H1 (cell line): ENCODE data around the gene UTS2R.

Experiments
- BCL11A ChIP-seq, 2 experiments: IDR thresholded peaks; one replicate each; pipeline ENCODE4 v1.6.1; 2011; ENCODE audit warnings: low read depth in 2 of 2, low read length in 2 of 2, mild to moderate bottlenecking in 2 of 2
- CHD1 ChIP-seq: IDR thresholded peaks from 2 replicates; pipeline ENCODE4 v1.6.1; 2012; ENCODE audit warnings: low read depth, low read length, improper control_type of control experiment
- CREB1 ChIP-seq: IDR thresholded peaks from 2 replicates; pipeline ENCODE4 v1.6.1; 2012; ENCODE audit warnings: inconsistent platforms
- EP300 ChIP-seq, 2 experiments: IDR thresholded peaks; 1 replicate in 1 of 2; 2 replicates in 1 of 2; pipeline ENCODE4 v1.6.1; 2011 to 2012; ENCODE audit warnings: low read depth in 2 of 2, low read length in 2 of 2, mild to moderate bottlenecking in 2 of 2, borderline replicate concordance in 1 of 2, inconsistent platforms in 1 of 2, moderate library complexity in 1 of 2
- EZH2 ChIP-seq: fragments of 200-600 bp; sonication (generic); IDR thresholded peaks from 2 replicates; pipeline ENCODE4 v1.7.1; 2012; ENCODE audit warnings: low read depth, mild to moderate bottlenecking, moderate library complexity, low read length, inconsistent platforms; ENCODE audit not compliant: severe bottlenecking
- JUN ChIP-seq: IDR thresholded peaks from 2 replicates; pipeline ENCODE4 v1.6.1; 2011; ENCODE audit warnings: low read depth, mild to moderate bottlenecking, improper control_type of control experiment, low read length
- POLR2A ChIP-seq, 2 experiments: IDR thresholded peaks; 1 replicate in 1 of 2; 2 replicates in 1 of 2; pipeline ENCODE4 v1.6.1; 2011; ENCODE audit warnings: low read depth in 2 of 2, low read length in 2 of 2, mild to moderate bottlenecking in 2 of 2; ENCODE audit errors: control extremely low read depth in 1 of 2
- SP1 ChIP-seq: IDR thresholded peaks from 2 replicates; pipeline ENCODE4 v1.6.1; 2011; ENCODE audit warnings: low read depth, low read length
- TF ChIP-seq, protein P1 (sequence below), 3 experiments: IDR thresholded peaks; 1 replicate in 2 of 3; 2 replicates in 1 of 3; pipeline versions ENCODE4 v1.5.1 to v1.6.1; 2011; ENCODE audit warnings: low read length in 3 of 3, mild to moderate bottlenecking in 3 of 3, inconsistent platforms in 2 of 3, low read depth in 1 of 3, moderate library complexity in 1 of 3; ENCODE audit not compliant: insufficient read depth in 1 of 3; ENCODE audit errors: control extremely low read depth in 1 of 3
- TF ChIP-seq, protein P2 (sequence below): IDR thresholded peaks from 2 replicates; pipeline ENCODE4 v1.6.1; 2011; ENCODE audit warnings: low read length, improper control_type of control experiment

DNA sequence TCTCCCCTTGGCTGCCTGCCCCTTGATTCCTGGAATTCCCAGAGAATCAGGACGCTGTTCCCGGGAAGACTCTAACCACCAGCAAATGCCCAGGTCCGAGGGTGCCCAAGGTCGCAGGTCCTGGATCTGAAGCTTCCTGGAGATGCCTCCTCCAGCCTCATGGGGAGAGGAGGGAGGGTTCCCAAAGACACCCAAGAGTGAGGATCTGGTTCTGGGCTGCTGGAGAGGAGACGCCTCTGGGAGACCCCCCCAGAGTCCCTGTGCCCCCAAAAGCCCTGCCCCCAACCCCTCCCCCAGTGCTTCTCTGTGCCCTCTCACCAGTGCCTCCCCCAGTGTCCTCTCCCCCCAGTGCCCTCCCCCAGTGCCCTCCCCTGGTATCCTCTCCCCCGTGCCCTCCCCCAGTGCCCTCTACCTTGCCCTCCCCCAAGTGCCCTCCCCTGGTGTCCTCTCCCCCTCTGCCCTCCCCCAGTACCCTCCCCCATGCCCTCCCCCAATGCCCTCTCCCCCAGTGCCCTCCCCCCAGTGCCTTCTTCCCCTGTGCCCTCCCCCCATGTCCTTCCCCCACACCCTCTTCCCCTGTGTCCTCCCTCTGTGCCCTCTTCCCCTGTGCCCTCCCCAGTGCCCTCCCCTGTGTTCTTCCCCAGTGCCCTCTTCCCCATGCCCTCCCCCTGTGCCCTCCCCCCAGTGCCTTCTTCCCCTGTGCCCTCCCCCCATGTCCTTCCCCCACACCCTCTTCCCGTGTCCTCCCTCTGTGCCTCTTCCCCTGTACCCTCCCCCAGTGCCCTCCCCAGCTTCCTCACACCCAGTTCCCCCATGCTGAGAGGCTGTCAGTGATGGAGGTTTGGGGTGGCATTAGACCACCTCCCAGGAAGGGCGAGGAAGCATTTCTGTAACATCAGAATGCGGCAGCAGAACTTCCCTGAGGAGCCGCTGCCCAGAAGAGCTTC is 31.7 kb upstream of the UTS2R start:
- TF ChIP-seq POLR2A (IDR thresholded peaks at IDR 0.05; ENCODE audit: control extremely low read depth in 1 of 2, low read depth in 2 of 2, low read length in 2 of 2) (no peak), JUN (no peak), EP300 (IDR thresholded peaks at IDR 0.05; ENCODE audit: borderline replicate concordance in 1 of 2, low read depth in 2 of 2, low read length in 2 of 2) (no peak), CHD1 (no peak), EZH2 (no peak), SP1 (no peak), CREB1 (no peak), BCL11A (IDR thresholded peaks at IDR 0.05; ENCODE audit: low read depth in 2 of 2, low read length in 2 of 2) (no peak)
- TF ChIP-seq, protein P1, sequence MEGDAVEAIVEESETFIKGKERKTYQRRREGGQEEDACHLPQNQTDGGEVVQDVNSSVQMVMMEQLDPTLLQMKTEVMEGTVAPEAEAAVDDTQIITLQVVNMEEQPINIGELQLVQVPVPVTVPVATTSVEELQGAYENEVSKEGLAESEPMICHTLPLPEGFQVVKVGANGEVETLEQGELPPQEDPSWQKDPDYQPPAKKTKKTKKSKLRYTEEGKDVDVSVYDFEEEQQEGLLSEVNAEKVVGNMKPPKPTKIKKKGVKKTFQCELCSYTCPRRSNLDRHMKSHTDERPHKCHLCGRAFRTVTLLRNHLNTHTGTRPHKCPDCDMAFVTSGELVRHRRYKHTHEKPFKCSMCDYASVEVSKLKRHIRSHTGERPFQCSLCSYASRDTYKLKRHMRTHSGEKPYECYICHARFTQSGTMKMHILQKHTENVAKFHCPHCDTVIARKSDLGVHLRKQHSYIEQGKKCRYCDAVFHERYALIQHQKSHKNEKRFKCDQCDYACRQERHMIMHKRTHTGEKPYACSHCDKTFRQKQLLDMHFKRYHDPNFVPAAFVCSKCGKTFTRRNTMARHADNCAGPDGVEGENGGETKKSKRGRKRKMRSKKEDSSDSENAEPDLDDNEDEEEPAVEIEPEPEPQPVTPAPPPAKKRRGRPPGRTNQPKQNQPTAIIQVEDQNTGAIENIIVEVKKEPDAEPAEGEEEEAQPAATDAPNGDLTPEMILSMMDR (IDR thresholded peaks at IDR 0.05; ENCODE audit: control extremely low read depth in 1 of 3, insufficient read depth in 1 of 3, low read depth in 1 of 3, low read length in 3 of 3) = no peak
- TF ChIP-seq, protein P2, sequence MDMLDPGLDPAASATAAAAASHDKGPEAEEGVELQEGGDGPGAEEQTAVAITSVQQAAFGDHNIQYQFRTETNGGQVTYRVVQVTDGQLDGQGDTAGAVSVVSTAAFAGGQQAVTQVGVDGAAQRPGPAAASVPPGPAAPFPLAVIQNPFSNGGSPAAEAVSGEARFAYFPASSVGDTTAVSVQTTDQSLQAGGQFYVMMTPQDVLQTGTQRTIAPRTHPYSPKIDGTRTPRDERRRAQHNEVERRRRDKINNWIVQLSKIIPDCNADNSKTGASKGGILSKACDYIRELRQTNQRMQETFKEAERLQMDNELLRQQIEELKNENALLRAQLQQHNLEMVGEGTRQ = no peak
